ENCODE measurements around the gene DECR2. TPM values are rescaled to one million over a fixed set of nuclear protein-coding genes. Genes with fewer than 3 reads are reported as not detected.
A peak's percentile ranks its signal among the peaks of the same experiment; 100 is the strongest.
"Not testable (repeated sequence)": the region's sequence is repeated elsewhere in the genome, so short reads cannot be mapped to it uniquely, and the experiment has no call there.

The DECR2 gene
- total and polyA plus RNA-seq, 2 of the 4 experiments (the other 2 are of a cell fraction), result 3.9 to 26.7 TPM

- POLR2A ChIA-PET (ENCODE audit: unreplicated experiment); BruUV-seq (replicated peaks): not testable (repeated sequence)
These were observed 23.4 kb upstream of the DECR2 start for GRCh38 chr16:378113-378820.

More at GRCh38 chr16:378113-378820, 23.4 kb upstream of the DECR2 start:
- H3K27me3 ChIP-seq (ENCODE audit: control insufficient read depth, insufficient read depth, low read length); intact Hi-C loops (cut with micrococcal nuclease); H3K23ac ChIP-seq (ENCODE audit: low read depth, low read length); H3K4me3 ChIP-seq (ENCODE audit: insufficient read depth, low read depth, low read length); in situ Hi-C loops (cut with MboI; ENCODE audit: low sequenced_read_pairs); H3K9me1 ChIP-seq (ENCODE audit: insufficient read depth, low read length); DNase-seq; H3K4me2 ChIP-seq (ENCODE audit: low read depth, low read length); H2BK5ac ChIP-seq (ENCODE audit: low read depth, low read length, poor library complexity, severe bottlenecking); H3K4me1 ChIP-seq (ENCODE audit: control insufficient read depth, insufficient read depth, low read length); H3K56ac ChIP-seq (ENCODE audit: extremely low read depth, insufficient read depth, low read length); H2BK15ac ChIP-seq (ENCODE audit: low read depth, low read length); H3K18ac ChIP-seq (ENCODE audit: low read depth, low read length); H4K8ac ChIP-seq (ENCODE audit: low read depth in 2 of 2, low read length in 2 of 2); CTCF ChIA-PET; H2AFZ ChIP-seq (replicated peaks; ENCODE audit: low read length, poor library complexity); ATAC-seq (ENCODE audit: low read depth); H2BK120ac ChIP-seq (ENCODE audit: low read depth, low read length); dilution Hi-C loops (cut with HindIII; ENCODE audit: low sequenced_read_pairs, unreplicated experiment); H3K27ac ChIP-seq (ENCODE audit: insufficient read depth, low read length); H3K9me3 ChIP-seq (ENCODE audit: control insufficient read depth, insufficient read depth, low read length); H3K9ac ChIP-seq (ENCODE audit: low read depth, low read length); H3K14ac ChIP-seq (replicated peaks; ENCODE audit: low read depth, low read length); H2BK20ac ChIP-seq (ENCODE audit: low read depth, low read length); H3K4ac ChIP-seq (ENCODE audit: low read depth, low read length); H4K91ac ChIP-seq (ENCODE audit: insufficient read depth, low read depth, low read length); H4K5ac ChIP-seq (ENCODE audit: low read depth, low read length); H2AK5ac ChIP-seq (ENCODE audit: low read depth, low read length): not testable (repeated sequence)
- WGBS, 2 experiments (ENCODE audit: extremely low coverage in 2 of 2, insufficient read length in 1 of 2), result 93% methylated on average over 20 of the region's 36 CpGs; no CpG with 5 or more reads in 1 of the 2 experiments
- Histone ChIP-seq H2AK9ac (replicated peaks; ENCODE audit: low read depth, low read length, poor library complexity) (peak overlapping the region; percentile 39), H3K79me1 (ENCODE audit: low read depth in 1 of 2, low read length in 2 of 2) (peaks cover 13 to 29% of the 10 kb centered on the region in 2 experiments; a peak in 3 of 4 replicates), H4K20me1 (ENCODE audit: insufficient read depth, low read length) (peaks cover 16% of the 10 kb centered on the region), H3K36me3 (ENCODE audit: control insufficient read depth, insufficient read depth, low read length) (peaks cover 38% of the 10 kb centered on the region)

All from IMR-90 (cell line).